ENCODE results near the gene TMEM100. TPM values are rescaled to one million over a fixed set of nuclear protein-coding genes. Genes with fewer than 3 reads are reported as not detected.
A peak's percentile ranks its signal among the peaks of the same experiment; 100 is the strongest.

The TMEM100 gene
- total RNA-seq, 4 donors from 2014 or later, result 1.6 to 6.5 (median 2.6) TPM

GRCh38 chr17:55742272-55743102 lies 19.8 kb upstream of the TMEM100 start:
- no peak for TF ChIP-seq POLR2A (IDR thresholded peaks at IDR 0.05)
- no peak for TF ChIP-seq CTCF (IDR thresholded peaks at IDR 0.05)
- H3K4me3 ChIP-seq (ENCODE audit: low read depth, poor library complexity, severe bottlenecking), result no peak overlapping the region
- 78 to 80% methylated on average over 12 of the region's 12 CpGs for WGBS, 2 donors
- no peak for DNase-seq (ENCODE audit: low spot score in 2 of 2)
- intact Hi-C loops (cut with DNase I; ENCODE audit: low total_unique reads), result no loop called here

GRCh38 chr17:55741356-55741700 lies 18.7 kb upstream of the TMEM100 start:
- 88 to 91% methylated on average over 3 of the region's 3 CpGs for WGBS, 2 donors
- intact Hi-C loops (cut with DNase I; ENCODE audit: low total_unique reads), result no loop called here
- TF ChIP-seq CTCF (IDR thresholded peaks at IDR 0.05) (no peak), POLR2A (IDR thresholded peaks at IDR 0.05) (no peak)
- no peak for DNase-seq (ENCODE audit: low spot score in 2 of 2)
- H3K4me3 ChIP-seq (ENCODE audit: low read depth, poor library complexity, severe bottlenecking), result no peak overlapping the region

- intact Hi-C loops (cut with DNase I; ENCODE audit: low total_unique reads), result no loop called here
- 83 to 85% methylated on average over 10 of the region's 10 CpGs for WGBS, 2 donors
- no peak overlapping the region for H3K4me3 ChIP-seq (ENCODE audit: low read depth, poor library complexity, severe bottlenecking)
- TF ChIP-seq POLR2A (IDR thresholded peaks at IDR 0.05), result no peak
- TF ChIP-seq CTCF (IDR thresholded peaks at IDR 0.05), result no peak
- DNase-seq (ENCODE audit: low spot score in 2 of 2), result no peak
These were observed 18.1 kb upstream of the TMEM100 start for GRCh38 chr17:55740511-55741355.

- DNase-seq (ENCODE audit: low spot score in 2 of 2), result no peak
- no peak for TF ChIP-seq POLR2A (IDR thresholded peaks at IDR 0.05)
- no peak overlapping the region for H3K4me3 ChIP-seq (ENCODE audit: low read depth, poor library complexity, severe bottlenecking)
- intact Hi-C loops (cut with DNase I; ENCODE audit: low total_unique reads), result no loop called here
- 80 to 88% methylated on average over 4 of the region's 4 CpGs for WGBS, 2 donors
These were observed 15.4 kb upstream of the TMEM100 start for GRCh38 chr17:55737976-55738501.

GRCh38 chr17:55735731-55736405 lies 13.2 kb upstream of the TMEM100 start:
- no peak overlapping the region for H3K4me3 ChIP-seq (ENCODE audit: low read depth, poor library complexity, severe bottlenecking)
- DNase-seq (ENCODE audit: low spot score in 2 of 2), result peak in 1 of 2 donors; percentile 47
- TF ChIP-seq CTCF (IDR thresholded peaks at IDR 0.05) (no peak), POLR2A (IDR thresholded peaks at IDR 0.05) (no peak)
- 30 to 31% methylated on average over 5 of the region's 5 CpGs for WGBS, 2 donors
- intact Hi-C loops (cut with DNase I; ENCODE audit: low total_unique reads), result no loop called here

Data from lower leg skin (tissue), 4 donors.